Measurements from ENCODE around the gene ACTR3. TPM values are rescaled to one million over a fixed set of nuclear protein-coding genes. Genes with fewer than 3 reads are reported as not detected.

ACTR3 gene
- total RNA-seq, 2 donors from 2014 or later = 317 to 342 TPM

DNA sequence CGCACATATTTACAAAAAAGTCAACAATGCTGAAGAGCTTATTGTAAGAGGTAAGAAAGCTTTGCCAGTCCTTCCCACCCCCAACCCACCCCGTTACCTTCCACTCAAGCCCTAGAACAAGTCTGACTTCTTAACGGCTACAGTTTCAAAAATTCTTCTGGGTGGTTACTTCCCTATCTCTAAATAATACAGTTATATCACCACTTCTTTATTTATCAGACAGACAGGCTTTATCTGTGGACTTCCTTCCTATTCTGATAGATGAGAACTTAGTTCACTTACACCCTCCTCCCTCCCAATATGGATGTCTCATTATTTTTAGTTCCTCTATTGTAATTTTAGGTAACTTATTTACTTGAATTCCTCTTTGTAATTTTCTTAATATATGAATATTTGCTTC lies 26.7 kb upstream of the ACTR3 start:
- no peak overlapping the region for H3K9ac ChIP-seq (ENCODE audit: low read depth in 2 of 2, low read length in 2 of 2)
- H3K4me3 ChIP-seq = no peak overlapping the region
- no peaks in the 10 kb centered on the region for H3K9me3 ChIP-seq
- TF ChIP-seq, protein P1, sequence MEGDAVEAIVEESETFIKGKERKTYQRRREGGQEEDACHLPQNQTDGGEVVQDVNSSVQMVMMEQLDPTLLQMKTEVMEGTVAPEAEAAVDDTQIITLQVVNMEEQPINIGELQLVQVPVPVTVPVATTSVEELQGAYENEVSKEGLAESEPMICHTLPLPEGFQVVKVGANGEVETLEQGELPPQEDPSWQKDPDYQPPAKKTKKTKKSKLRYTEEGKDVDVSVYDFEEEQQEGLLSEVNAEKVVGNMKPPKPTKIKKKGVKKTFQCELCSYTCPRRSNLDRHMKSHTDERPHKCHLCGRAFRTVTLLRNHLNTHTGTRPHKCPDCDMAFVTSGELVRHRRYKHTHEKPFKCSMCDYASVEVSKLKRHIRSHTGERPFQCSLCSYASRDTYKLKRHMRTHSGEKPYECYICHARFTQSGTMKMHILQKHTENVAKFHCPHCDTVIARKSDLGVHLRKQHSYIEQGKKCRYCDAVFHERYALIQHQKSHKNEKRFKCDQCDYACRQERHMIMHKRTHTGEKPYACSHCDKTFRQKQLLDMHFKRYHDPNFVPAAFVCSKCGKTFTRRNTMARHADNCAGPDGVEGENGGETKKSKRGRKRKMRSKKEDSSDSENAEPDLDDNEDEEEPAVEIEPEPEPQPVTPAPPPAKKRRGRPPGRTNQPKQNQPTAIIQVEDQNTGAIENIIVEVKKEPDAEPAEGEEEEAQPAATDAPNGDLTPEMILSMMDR (IDR thresholded peaks at IDR 0.05) = no peak
- DNase-seq = no peak
- peaks cover 5% of the 10 kb centered on the region for H3K4me1 ChIP-seq
- H3K27ac ChIP-seq = no peak overlapping the region
- H3K27me3 ChIP-seq = no peaks in the 10 kb centered on the region
- H3K36me3 ChIP-seq = no peaks in the 10 kb centered on the region
- intact Hi-C loops (cut with DNase I) = no loop called here

DNA sequence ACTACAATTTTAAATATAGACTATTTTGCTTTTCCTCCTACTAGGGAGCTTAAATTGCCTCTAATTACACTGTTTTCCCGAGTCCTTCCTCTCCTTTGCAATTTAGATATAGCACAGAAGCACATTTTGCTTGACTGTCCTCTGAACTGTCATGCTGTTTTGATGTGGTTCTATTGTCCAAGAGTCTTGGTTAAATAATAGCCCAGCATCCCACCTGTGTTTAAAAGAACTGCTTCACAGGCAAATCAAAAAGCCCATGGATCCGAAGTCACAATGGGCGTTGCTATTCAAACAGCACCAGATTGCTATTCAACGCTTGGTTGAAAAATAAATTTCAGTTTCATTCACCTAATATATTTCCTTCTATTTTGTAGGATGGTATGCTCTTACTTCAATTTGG lies 22.3 kb upstream of the ACTR3 start:
- Histone ChIP-seq H3K27ac (no peak overlapping the region), H3K27me3 (no peaks in the 10 kb centered on the region), H3K4me1 (peaks cover 5% of the 10 kb centered on the region), H3K9me3 (no peaks in the 10 kb centered on the region), H3K4me3 (no peak overlapping the region), H3K9ac (ENCODE audit: low read depth in 2 of 2, low read length in 2 of 2) (peak overlapping the region in 1 of 2 donors; percentile 23), H3K36me3 (no peaks in the 10 kb centered on the region)
- no peak for DNase-seq
- TF ChIP-seq, protein P1 (IDR thresholded peaks at IDR 0.05) = no peak
- intact Hi-C loops (cut with DNase I) = loop anchor here (5.0 kb wide), 1 partner anchor 55 kb away; no protein-coding TSS in a partner anchor

DNA sequence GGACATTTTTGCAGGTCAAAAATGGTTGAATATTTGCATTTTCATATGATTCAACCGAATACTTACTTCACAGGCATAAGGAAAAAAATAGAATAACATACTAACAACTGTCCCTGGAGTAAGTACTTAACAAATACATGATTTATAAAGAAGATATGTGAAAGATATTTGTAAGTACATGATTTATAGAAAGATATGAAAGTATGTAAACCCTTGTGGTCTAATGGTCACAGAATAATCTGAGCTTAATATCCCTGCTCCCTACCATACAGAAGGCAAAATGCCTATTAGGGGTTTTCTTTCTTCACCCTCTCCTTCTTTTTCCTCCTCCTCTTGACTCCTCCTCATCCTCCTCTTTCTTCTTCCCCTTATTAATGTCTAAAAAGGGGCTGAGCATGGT lies 20.6 kb upstream of the ACTR3 start:
- Histone ChIP-seq H3K36me3 (no peaks in the 10 kb centered on the region), H3K4me1 (peaks cover 5% of the 10 kb centered on the region), H3K27ac (no peak overlapping the region), H3K9me3 (no peaks in the 10 kb centered on the region), H3K4me3 (no peak overlapping the region), H3K9ac (ENCODE audit: low read depth in 2 of 2, low read length in 2 of 2) (no peak overlapping the region), H3K27me3 (no peaks in the 10 kb centered on the region)
- DNase-seq = no peak
- TF ChIP-seq, protein P1 (IDR thresholded peaks at IDR 0.05) = no peak
- intact Hi-C loops (cut with DNase I) = loop anchor here (5.0 kb wide), 1 partner anchor 57 kb away; no protein-coding TSS in a partner anchor

DNA sequence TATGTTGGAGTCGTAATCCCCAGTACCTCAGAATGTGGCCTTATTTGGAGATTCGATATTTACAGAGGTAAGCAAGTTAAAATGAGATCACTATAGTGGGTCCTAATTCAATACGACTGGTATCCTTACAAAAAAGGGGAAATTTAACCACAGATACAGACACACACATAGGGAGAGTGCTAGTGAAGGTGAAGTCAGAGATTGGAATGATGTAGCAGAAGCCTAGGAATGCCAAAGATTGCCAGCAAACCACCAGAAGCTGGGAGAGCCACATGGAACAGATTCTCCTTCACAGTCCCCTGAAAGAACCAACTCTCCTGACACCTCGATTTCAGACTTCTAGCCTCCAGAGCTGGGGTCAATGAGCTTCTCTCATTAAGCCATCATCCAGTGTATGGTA lies 17.7 kb upstream of the ACTR3 start:
- no peaks in the 10 kb centered on the region for H3K36me3 ChIP-seq
- H3K27ac ChIP-seq = no peak overlapping the region
- no peak overlapping the region for H3K4me3 ChIP-seq
- DNase-seq = no peak
- intact Hi-C loops (cut with DNase I) = no loop called here
- H3K4me1 ChIP-seq = peaks cover 8% of the 10 kb centered on the region
- no peaks in the 10 kb centered on the region for H3K27me3 ChIP-seq
- no peaks in the 10 kb centered on the region for H3K9me3 ChIP-seq
- H3K9ac ChIP-seq (ENCODE audit: low read depth in 2 of 2, low read length in 2 of 2) = no peak overlapping the region
- TF ChIP-seq, protein P1 (IDR thresholded peaks at IDR 0.05) = no peak

DNA sequence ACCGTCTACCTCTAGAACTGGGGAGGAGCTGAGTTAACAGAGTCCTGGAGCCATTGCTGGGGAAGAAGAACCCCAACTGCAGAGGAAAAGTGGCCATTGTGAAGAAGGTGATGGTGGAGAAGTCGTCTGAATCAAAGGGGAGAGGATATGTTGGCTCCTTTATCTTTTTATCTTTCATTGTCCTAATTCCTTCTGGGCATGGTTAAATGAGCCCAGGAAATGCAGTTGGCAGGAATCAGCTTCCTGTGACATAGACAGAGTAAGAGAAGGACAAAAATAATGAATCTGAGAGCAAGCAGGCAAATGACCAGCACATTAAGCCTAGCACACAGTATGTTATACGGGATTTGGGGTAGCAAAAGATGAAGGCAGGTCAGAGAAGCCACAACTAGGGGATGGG lies 16.0 kb upstream of the ACTR3 start:
- H3K27ac ChIP-seq = no peak overlapping the region
- H3K36me3 ChIP-seq = no peaks in the 10 kb centered on the region
- H3K4me1 ChIP-seq = peaks cover 6% of the 10 kb centered on the region
- intact Hi-C loops (cut with DNase I) = no loop called here
- H3K27me3 ChIP-seq = no peaks in the 10 kb centered on the region
- TF ChIP-seq, protein P1 (IDR thresholded peaks at IDR 0.05) = no peak
- no peak overlapping the region for H3K9ac ChIP-seq (ENCODE audit: low read depth in 2 of 2, low read length in 2 of 2)
- no peaks in the 10 kb centered on the region for H3K9me3 ChIP-seq
- H3K4me3 ChIP-seq = no peak overlapping the region
- DNase-seq = no peak
